Endothelial cell of umbilical vein (primary cell): ENCODE data around the gene ORM2. TPM values are rescaled to one million over a fixed set of nuclear protein-coding genes. Genes with fewer than 3 reads are reported as not detected.

Experiments
- BruUV-seq: library from RNA; stranded (reverse); fragments of 400-500 nt; replicated peaks from 2 replicates; lab custom pipeline; 2021; lab: Mats Ljungman, UMichigan
- CTCF ChIA-PET: fragments of 300-600, 350-600 bp; sonication (Branson Sonifier 250); formaldehyde crosslinking; loops from one replicate; lab custom pipeline; 2021; ENCODE audit warnings: antibody characterized with exemption, inconsistent platforms; lab: Charles Lee
- POLR2A ChIA-PET: fragments of 300-600, 350-600 bp; sonication (Branson Sonifier 250); formaldehyde crosslinking; loops from one replicate; lab custom pipeline; 2021; ENCODE audit warnings: antibody characterized with exemption, inconsistent platforms; lab: Charles Lee
- DNase-seq: peaks from one replicate; pipeline ENCODE4 v3.0.0-alpha.2; 2011; ENCODE audit warnings: low read depth, low spot score
- FAIRE-seq: peaks from 2 replicates; lab custom pipeline; 2011; peaks lifted over from hg19 to GRCh38; lab: Jason Lieb, UNC
- H2AFZ ChIP-seq: 2 replicates; pipeline ENCODE4 v1.6.0; 2012; ENCODE audit warnings: low read depth, low read length, control low read depth, inconsistent platforms
- H3K27ac ChIP-seq: 2 replicates; pipeline ENCODE4 v1.5.1; 2011; ENCODE audit warnings: low read depth, mild to moderate bottlenecking, control low read depth, low read length, moderate library complexity; ENCODE audit not compliant: insufficient read depth
- H3K27me3 ChIP-seq, 2 experiments: 2 replicates each; pipeline versions ENCODE4 v1.6.0 to v1.6.1; 2011; ENCODE audit warnings: low read length in 2 of 2, mixed read lengths in 1 of 2; ENCODE audit not compliant: control insufficient read depth in 2 of 2, insufficient read depth in 2 of 2
- H3K36me3 ChIP-seq, 2 experiments: 2 replicates in 1 of 2; 3 replicates in 1 of 2; pipeline ENCODE4 v1.5.1; 2011; ENCODE audit warnings: low read length in 2 of 2, mild to moderate bottlenecking in 1 of 2, moderate library complexity in 1 of 2; ENCODE audit not compliant: control insufficient read depth in 2 of 2, insufficient read depth in 2 of 2; ENCODE audit errors: extremely low read depth in 1 of 2
- H3K4me1 ChIP-seq: 3 replicates; pipeline ENCODE4 v1.5.1; 2011; ENCODE audit warnings: mild to moderate bottlenecking, low read length; ENCODE audit not compliant: control insufficient read depth, insufficient read depth; ENCODE audit errors: extremely low read depth
- H3K4me2 ChIP-seq: 2 replicates; pipeline ENCODE4 v1.6.1; 2011; ENCODE audit warnings: low read length, control low read depth, mixed read lengths; ENCODE audit not compliant: insufficient read depth
- H3K4me3 ChIP-seq, 3 experiments: fragments of 200-600 bp in 1 of 3; sonication (generic), shearing (Covaris generic) in 1 of 3; replicated peaks in 1 of 3; 2 replicates each; pipeline ENCODE4 v1.5.1; 2011 to 2016; ENCODE audit warnings: control low read depth in 3 of 3, low read length in 3 of 3, mild to moderate bottlenecking in 2 of 3, inconsistent platforms in 1 of 3, low read depth in 1 of 3, moderate library complexity in 1 of 3; ENCODE audit not compliant: insufficient read depth in 1 of 3
- H3K79me2 ChIP-seq: 2 replicates; pipeline ENCODE4 v1.6.0; 2012; ENCODE audit warnings: low read length, inconsistent platforms; ENCODE audit not compliant: control insufficient read depth, insufficient read depth
- H3K9ac ChIP-seq: replicated peaks from 2 replicates; pipeline ENCODE3; 2011; ENCODE audit warnings: low read length, control low read depth; ENCODE audit not compliant: insufficient read depth; ENCODE audit errors: extremely low read depth
- H3K9me1 ChIP-seq: replicated peaks from 3 replicates; pipeline ENCODE4 v1.6.0; 2011; ENCODE audit warnings: mild to moderate bottlenecking, low read length; ENCODE audit not compliant: control insufficient read depth, insufficient read depth; ENCODE audit errors: extremely low read depth
- H3K9me3 ChIP-seq: replicated peaks from 2 replicates; pipeline ENCODE4 v1.5.1; 2012; ENCODE audit warnings: low read length, inconsistent platforms; ENCODE audit not compliant: control insufficient read depth, insufficient read depth
- H4K20me1 ChIP-seq: replicated peaks from 2 replicates; pipeline ENCODE3; 2011; ENCODE audit warnings: mild to moderate bottlenecking, low read length; ENCODE audit not compliant: control insufficient read depth, insufficient read depth; ENCODE audit errors: extremely low read depth
- CTCF ChIP-seq, 2 donors: IDR thresholded peaks; 1 replicate in 1 of 2; 2 replicates in 1 of 2; pipeline ENCODE4 v1.5.1; 2011; ENCODE audit warnings: low read length in 2 of 2, mild to moderate bottlenecking in 2 of 2, moderate library complexity in 2 of 2, control low read depth in 1 of 2, inconsistent platforms in 1 of 2, low read depth in 1 of 2; ENCODE audit not compliant: insufficient read depth in 1 of 2; ENCODE audit errors: extremely low read depth in 1 of 2
- EZH2 ChIP-seq: IDR thresholded peaks from 2 replicates; pipeline ENCODE4 v1.6.1; 2012; ENCODE audit warnings: borderline replicate concordance, low read depth, mild to moderate bottlenecking, moderate library complexity, low read length, inconsistent platforms; ENCODE audit not compliant: severe bottlenecking
- FOS ChIP-seq: IDR thresholded peaks from 2 replicates; pipeline ENCODE4 v1.6.1; 2011; ENCODE audit warnings: mild to moderate bottlenecking, low read length, moderate library complexity, borderline replicate concordance; ENCODE audit not compliant: insufficient read depth
- GATA2 ChIP-seq: IDR thresholded peaks from 2 replicates; pipeline ENCODE4 v1.7.0; 2011; ENCODE audit warnings: low read depth, mild to moderate bottlenecking, moderate library complexity, mixed read lengths, low read length; ENCODE audit not compliant: insufficient read length, insufficient read depth
- JUN ChIP-seq: IDR thresholded peaks from 2 replicates; pipeline ENCODE4 v1.6.1; 2011; ENCODE audit warnings: borderline replicate concordance, low read depth; ENCODE audit not compliant: insufficient read length, insufficient read depth
- MAX ChIP-seq: IDR thresholded peaks from 2 replicates; pipeline ENCODE4 v1.6.1; 2011; ENCODE audit not compliant: insufficient read depth, insufficient read length
- MYC ChIP-seq: IDR thresholded peaks from one replicate; pipeline ENCODE4 v1.6.1; 2011; ENCODE audit warnings: mild to moderate bottlenecking, low read depth, low read length
- POLR2A ChIP-seq: IDR thresholded peaks from 2 replicates; pipeline ENCODE4 v1.6.1; 2012; ENCODE audit warnings: low read depth, mild to moderate bottlenecking, control low read depth, low read length
- POLR2AphosphoS5 ChIP-seq: IDR thresholded peaks from 2 replicates; pipeline ENCODE4 v1.6.1; 2012; ENCODE audit warnings: low read depth, mild to moderate bottlenecking, control low read depth, low read length, moderate library complexity; ENCODE audit not compliant: insufficient read depth
- dilution Hi-C: fragments of 300-500 bp; cut with MboI; formaldehyde crosslinking; loops from one replicate; pipeline ENCODE4 v1.15.0; 2019; ENCODE audit warnings: low sequenced_read_pairs; ENCODE audit not compliant: extremely low pct_ligation_motif_present
- intact Hi-C: fragments of 100-400 bp; cut with micrococcal nuclease; formaldehyde crosslinking; loops from one replicate; pipeline ENCODE4 v1.10.0; 2022
- polyA plus RNA-seq, 4 experiments: library from polyadenylated mRNA; depleted of rRNA in 3 of 4; stranded (reverse) in 3 of 4; unstranded in 1 of 4; fragments of >200 nt; gene quantifications; 2 replicates each; pipeline versions ENCODE4 v1.2.1 to v1.2.3, GENCODE V29; 2011 to 2012; ENCODE audit warnings: missing spikeins in 1 of 4
- total RNA-seq: library from RNA; stranded (reverse); gene quantifications from 2 replicates; pipeline ENCODE4 v1.2.3, GENCODE V29; 2021

The ORM2 gene
- total and polyA plus RNA-seq, 2 donors (not counting 3 experiments of a cell fraction or from before 2014, with no cell fraction given): not detected

- no peak overlapping the region for H2AFZ ChIP-seq
- no peak overlapping the region for H3K27ac ChIP-seq
- DNase-seq (no peak), FAIRE-seq (no peak)
- POLR2A ChIA-PET: no interaction called here
- H3K4me1 ChIP-seq: no peaks in the 10 kb centered on the region
- H3K79me2 ChIP-seq: no peaks in the 10 kb centered on the region
- BruUV-seq: no TSS peak
- intact Hi-C loops: no loop called here
- no peaks in the 10 kb centered on the region for H3K9me1 ChIP-seq
- H3K27me3 ChIP-seq: no peaks in the 10 kb centered on the region
- no peak overlapping the region for H3K4me2 ChIP-seq
- peaks cover 6 to 39% of the 10 kb centered on the region in 2 experiments for H3K36me3 ChIP-seq
- H4K20me1 ChIP-seq: no peaks in the 10 kb centered on the region
- H3K9me3 ChIP-seq: no peaks in the 10 kb centered on the region
- dilution Hi-C loops: no loop called here
- TF ChIP-seq CTCF (IDR thresholded peaks at IDR 0.05; ENCODE audit: extremely low read depth in 1 of 2, insufficient read depth in 1 of 2, low read depth in 1 of 2, low read length in 2 of 2): no peak
- no peak for TF ChIP-seq EZH2
- no peak for TF ChIP-seq JUN
- TF ChIP-seq POLR2A: no peak
- no peak for TF ChIP-seq MAX
- no peak for TF ChIP-seq GATA2
- TF ChIP-seq MYC: no peak
- no peak for TF ChIP-seq POLR2AphosphoS5
- no peak for TF ChIP-seq FOS
- CTCF ChIA-PET: no interaction called here
- H3K4me3 ChIP-seq: no peak overlapping the region
- H3K9ac ChIP-seq: no peak overlapping the region
Observed at GRCh38 chr9:114356792-114357191, 27.1 kb downstream of the ORM2 start.
